Fibroblast of villous mesenchyme (primary cell): Measurements from ENCODE around the gene MYBBP1A. TPM values are rescaled to one million over a fixed set of nuclear protein-coding genes. Genes with fewer than 3 reads are reported as not detected.

Experiments
- DNase-seq: peaks from one replicate; pipeline ENCODE4 v3.0.0-alpha.2; 2010; ENCODE audit warnings: low read depth
- H3K4me3 ChIP-seq: 2 replicates; pipeline ENCODE4 v1.5.1; 2011; ENCODE audit warnings: low read depth, mild to moderate bottlenecking, low read length
- CTCF ChIP-seq: IDR thresholded peaks from 2 replicates; pipeline ENCODE4 v1.5.1; 2012; ENCODE audit warnings: low read depth, mild to moderate bottlenecking, low read length; ENCODE audit not compliant: insufficient read depth
- total RNA-seq: library from RNA; depleted of rRNA; stranded (reverse); fragments of >200 nt; gene quantifications from 2 replicates; pipeline ENCODE4 v1.2.3, GENCODE V29; 2012

Gene MYBBP1A
- total RNA-seq, 1 donor = 61.7 TPM

- no peak for DNase-seq
- H3K4me3 ChIP-seq = no peak overlapping the region
- no peak for TF ChIP-seq CTCF
Measured at GRCh38 chr17:4510618-4510941, 44.6 kb downstream of the MYBBP1A start.

GRCh38 chr17:4509923-4510617 is 45.1 kb downstream of the MYBBP1A start:
- H3K4me3 ChIP-seq = no peak overlapping the region
- no peak for TF ChIP-seq CTCF
- no peak for DNase-seq

GRCh38 chr17:4509401-4509800 is 45.8 kb downstream of the MYBBP1A start:
- no peak overlapping the region for H3K4me3 ChIP-seq
- no peak for DNase-seq
- TF ChIP-seq CTCF = no peak

- no peak overlapping the region for H3K4me3 ChIP-seq
- DNase-seq = no peak
- no peak for TF ChIP-seq CTCF
Measured at GRCh38 chr17:4508207-4508606, 47.0 kb downstream of the MYBBP1A start.

- no peak for TF ChIP-seq CTCF
- no peak overlapping the region for H3K4me3 ChIP-seq
- no peak for DNase-seq
Measured at GRCh38 chr17:4507361-4508111, 47.6 kb downstream of the MYBBP1A start.

GRCh38 chr17:4506892-4507291 is 48.3 kb downstream of the MYBBP1A start:
- no peak for DNase-seq
- H3K4me3 ChIP-seq = no peak overlapping the region
- TF ChIP-seq CTCF = no peak
